ENCODE data around the gene RARB.

DNA sequence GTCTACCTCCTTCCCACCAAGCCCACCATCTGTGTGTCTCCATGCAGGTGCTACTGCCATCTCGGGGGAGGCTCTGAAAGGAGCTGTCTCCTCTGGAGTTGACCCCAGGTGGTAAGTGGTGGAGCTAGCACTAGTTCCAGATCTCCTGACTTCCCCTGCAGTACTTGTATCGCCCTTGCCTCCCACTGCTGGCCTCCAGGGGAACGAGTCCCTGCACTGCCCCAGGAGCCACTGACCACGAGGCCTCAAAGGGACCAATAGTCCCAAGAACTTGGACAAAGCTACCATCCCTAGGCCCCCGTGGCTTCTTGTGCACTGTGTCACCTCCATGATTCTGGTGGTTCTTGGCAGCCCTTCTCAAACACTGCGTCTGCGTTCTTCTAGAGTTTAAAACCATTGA lies 137.7 kb downstream of the RARB start:
- TF ChIP-seq, protein P1, sequence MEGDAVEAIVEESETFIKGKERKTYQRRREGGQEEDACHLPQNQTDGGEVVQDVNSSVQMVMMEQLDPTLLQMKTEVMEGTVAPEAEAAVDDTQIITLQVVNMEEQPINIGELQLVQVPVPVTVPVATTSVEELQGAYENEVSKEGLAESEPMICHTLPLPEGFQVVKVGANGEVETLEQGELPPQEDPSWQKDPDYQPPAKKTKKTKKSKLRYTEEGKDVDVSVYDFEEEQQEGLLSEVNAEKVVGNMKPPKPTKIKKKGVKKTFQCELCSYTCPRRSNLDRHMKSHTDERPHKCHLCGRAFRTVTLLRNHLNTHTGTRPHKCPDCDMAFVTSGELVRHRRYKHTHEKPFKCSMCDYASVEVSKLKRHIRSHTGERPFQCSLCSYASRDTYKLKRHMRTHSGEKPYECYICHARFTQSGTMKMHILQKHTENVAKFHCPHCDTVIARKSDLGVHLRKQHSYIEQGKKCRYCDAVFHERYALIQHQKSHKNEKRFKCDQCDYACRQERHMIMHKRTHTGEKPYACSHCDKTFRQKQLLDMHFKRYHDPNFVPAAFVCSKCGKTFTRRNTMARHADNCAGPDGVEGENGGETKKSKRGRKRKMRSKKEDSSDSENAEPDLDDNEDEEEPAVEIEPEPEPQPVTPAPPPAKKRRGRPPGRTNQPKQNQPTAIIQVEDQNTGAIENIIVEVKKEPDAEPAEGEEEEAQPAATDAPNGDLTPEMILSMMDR (IDR thresholded peaks at IDR 0.05; ENCODE audit: insufficient read depth, low read length): no peak
- TF ChIP-seq GABPA (IDR thresholded peaks at IDR 0.05; ENCODE audit: low read depth): no peak
